ENCODE measurements around the gene GPC5.
A peak's percentile ranks its signal among the peaks of the same experiment; 100 is the strongest.

GPC5 gene

DNA sequence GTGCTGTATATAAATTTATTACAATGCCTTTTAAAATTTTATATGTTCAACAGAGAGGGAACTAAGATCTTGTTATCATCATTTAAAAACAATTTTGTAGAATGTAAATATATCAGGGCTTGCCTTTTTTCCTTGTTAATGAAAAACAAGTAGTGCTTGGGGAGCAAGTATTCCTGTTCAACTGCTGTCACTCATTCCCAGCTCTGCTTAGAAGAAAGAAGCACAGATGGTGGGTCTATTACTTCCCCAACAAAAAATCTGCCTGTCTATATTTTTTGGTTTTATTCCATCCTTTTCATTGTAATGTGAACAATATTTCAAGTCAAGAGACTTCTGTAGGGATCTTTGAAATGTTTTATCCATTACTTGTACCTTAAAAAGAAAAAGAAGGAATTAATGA is 503.9 kb downstream of the GPC5 start:
- DNase-seq (ENCODE audit: low spot score): no peak
- TF ChIP-seq, protein P1, sequence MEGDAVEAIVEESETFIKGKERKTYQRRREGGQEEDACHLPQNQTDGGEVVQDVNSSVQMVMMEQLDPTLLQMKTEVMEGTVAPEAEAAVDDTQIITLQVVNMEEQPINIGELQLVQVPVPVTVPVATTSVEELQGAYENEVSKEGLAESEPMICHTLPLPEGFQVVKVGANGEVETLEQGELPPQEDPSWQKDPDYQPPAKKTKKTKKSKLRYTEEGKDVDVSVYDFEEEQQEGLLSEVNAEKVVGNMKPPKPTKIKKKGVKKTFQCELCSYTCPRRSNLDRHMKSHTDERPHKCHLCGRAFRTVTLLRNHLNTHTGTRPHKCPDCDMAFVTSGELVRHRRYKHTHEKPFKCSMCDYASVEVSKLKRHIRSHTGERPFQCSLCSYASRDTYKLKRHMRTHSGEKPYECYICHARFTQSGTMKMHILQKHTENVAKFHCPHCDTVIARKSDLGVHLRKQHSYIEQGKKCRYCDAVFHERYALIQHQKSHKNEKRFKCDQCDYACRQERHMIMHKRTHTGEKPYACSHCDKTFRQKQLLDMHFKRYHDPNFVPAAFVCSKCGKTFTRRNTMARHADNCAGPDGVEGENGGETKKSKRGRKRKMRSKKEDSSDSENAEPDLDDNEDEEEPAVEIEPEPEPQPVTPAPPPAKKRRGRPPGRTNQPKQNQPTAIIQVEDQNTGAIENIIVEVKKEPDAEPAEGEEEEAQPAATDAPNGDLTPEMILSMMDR (IDR thresholded peaks at IDR 0.05; ENCODE audit: extremely low read depth, missing control alignments): no peak

DNA sequence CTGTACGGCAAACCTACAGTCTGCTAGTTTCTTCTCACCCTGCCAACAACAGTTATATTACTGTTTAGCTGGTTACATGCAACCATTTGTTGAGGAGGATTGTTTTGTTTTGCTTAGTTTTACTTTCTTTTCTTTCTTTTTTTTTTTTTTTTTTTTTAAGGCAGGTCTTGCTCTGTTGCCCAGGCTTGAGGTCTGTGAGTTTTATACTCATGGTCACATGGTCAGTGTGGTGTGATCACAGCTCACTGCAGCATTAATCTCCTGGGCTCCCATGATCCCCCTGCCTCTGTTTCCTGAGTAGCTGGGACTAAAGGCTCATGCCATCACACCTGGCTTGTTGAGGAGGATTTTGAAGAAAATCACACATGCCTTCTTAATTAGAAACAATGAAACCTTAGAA is 505.6 kb downstream of the GPC5 start:
- peak; percentile 2 for DNase-seq (ENCODE audit: low spot score)
- TF ChIP-seq, protein P1 (IDR thresholded peaks at IDR 0.05; ENCODE audit: extremely low read depth, missing control alignments): no peak

DNA sequence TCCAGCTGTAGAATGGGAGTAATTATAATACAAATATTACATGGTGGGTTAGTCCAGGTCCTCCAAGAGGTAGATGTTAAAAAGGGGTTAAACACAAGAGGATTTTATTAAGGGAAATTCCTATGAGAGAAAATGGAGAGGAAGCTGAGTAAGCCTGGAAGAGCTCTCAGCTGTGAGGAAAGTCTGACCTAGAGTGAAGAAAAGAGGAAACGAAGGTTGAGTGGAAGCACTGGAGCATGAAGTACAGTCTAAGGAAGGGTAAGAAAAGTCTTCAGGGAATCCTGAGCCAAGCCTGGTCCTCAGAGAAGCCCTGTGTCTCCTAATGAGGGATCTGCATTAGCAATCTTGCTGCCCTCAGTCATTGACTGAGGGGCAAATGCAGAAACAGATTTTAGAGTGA is 506.2 kb downstream of the GPC5 start:
- TF ChIP-seq, protein P1 (IDR thresholded peaks at IDR 0.05; ENCODE audit: extremely low read depth, missing control alignments): no peak
- DNase-seq (ENCODE audit: low spot score): no peak

DNA sequence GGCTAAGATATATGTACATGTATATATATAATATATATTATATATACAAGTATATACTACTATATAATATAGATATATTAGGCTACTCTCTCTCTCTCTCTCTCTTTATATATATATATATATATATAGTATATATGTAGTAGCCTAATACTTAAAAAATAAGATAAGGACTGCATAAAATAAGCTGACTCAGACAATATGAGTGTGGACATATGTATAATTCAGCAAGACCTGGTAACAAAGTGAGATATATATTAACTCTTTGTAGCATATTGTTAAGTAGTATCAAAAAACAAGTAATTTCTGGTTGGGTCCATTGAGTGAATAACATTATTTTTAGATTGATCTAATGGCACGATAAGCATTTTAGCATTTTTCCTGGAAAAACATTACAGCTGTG is 509.0 kb downstream of the GPC5 start:
- TF ChIP-seq, protein P1 (IDR thresholded peaks at IDR 0.05; ENCODE audit: extremely low read depth, missing control alignments): no peak
- no peak for DNase-seq (ENCODE audit: low spot score)

GRCh38 chr13:91909617-91910016 is 511.2 kb downstream of the GPC5 start:
- TF ChIP-seq, protein P1 (IDR thresholded peaks at IDR 0.05; ENCODE audit: extremely low read depth, missing control alignments): no peak
- no peak for DNase-seq (ENCODE audit: low spot score)

GRCh38 chr13:91922969-91923592 is 524.7 kb downstream of the GPC5 start:
- no peak for DNase-seq (ENCODE audit: low spot score)
- TF ChIP-seq, protein P1 (IDR thresholded peaks at IDR 0.05; ENCODE audit: extremely low read depth, missing control alignments): no peak

- TF ChIP-seq, protein P1 (IDR thresholded peaks at IDR 0.05; ENCODE audit: extremely low read depth, missing control alignments): no peak
- DNase-seq (ENCODE audit: low spot score): no peak
Measured at GRCh38 chr13:91930687-91931086, 532.3 kb downstream of the GPC5 start.

Measured in GM20000 (cell line).